Chondrocyte (in vitro differentiated cells): ENCODE data around the gene ADCY6. TPM values are rescaled to one million over a fixed set of nuclear protein-coding genes. Genes with fewer than 3 reads are reported as not detected.

Experiments used
- DNase-seq: peaks from one replicate; pipeline ENCODE4 v3.0.0; 2021; ENCODE audit warnings: mixed read lengths, low spot score
- H3K27ac Mint-ChIP-seq: one replicate; pipeline ENCODE4 v1.8.0; 2021; ENCODE audit warnings: mild to moderate bottlenecking, moderate library complexity, mixed read lengths; ENCODE audit not compliant: unreplicated experiment
- H3K27me3 Mint-ChIP-seq: 2 replicates; pipeline ENCODE4 v1.8.0; 2021; ENCODE audit warnings: low read depth, mixed read lengths
- H3K36me3 Mint-ChIP-seq: 2 replicates; pipeline ENCODE4 v1.8.0; 2021; ENCODE audit warnings: low read depth, mixed read lengths
- H3K4me1 Mint-ChIP-seq: 2 replicates; pipeline ENCODE4 v1.8.0; 2021; ENCODE audit warnings: low read depth, mild to moderate bottlenecking, mixed read lengths
- H3K4me3 Mint-ChIP-seq: one replicate; pipeline ENCODE4 v1.8.0; 2021; ENCODE audit warnings: mild to moderate bottlenecking, moderate library complexity, mixed read lengths; ENCODE audit not compliant: unreplicated experiment
- H3K9me3 Mint-ChIP-seq: 2 replicates; pipeline ENCODE4 v1.8.0; 2021; ENCODE audit warnings: low read depth, mixed read lengths
- total RNA-seq: library from RNA; stranded (reverse); gene quantifications from 3 replicates; pipeline ENCODE4 v1.2.1, GENCODE V29; 2021
- TF ChIP-seq, protein P1 (sequence below): fragments of 200-600 bp; sonication (generic); IDR thresholded peaks from 2 replicates; pipeline ENCODE4 v1.5.0; 2021; ENCODE audit warnings: antibody characterized with exemption, mild to moderate bottlenecking, moderate library complexity

ADCY6 gene
- total RNA-seq, 1 donor from 2014 or later, result 54.9 TPM

DNA sequence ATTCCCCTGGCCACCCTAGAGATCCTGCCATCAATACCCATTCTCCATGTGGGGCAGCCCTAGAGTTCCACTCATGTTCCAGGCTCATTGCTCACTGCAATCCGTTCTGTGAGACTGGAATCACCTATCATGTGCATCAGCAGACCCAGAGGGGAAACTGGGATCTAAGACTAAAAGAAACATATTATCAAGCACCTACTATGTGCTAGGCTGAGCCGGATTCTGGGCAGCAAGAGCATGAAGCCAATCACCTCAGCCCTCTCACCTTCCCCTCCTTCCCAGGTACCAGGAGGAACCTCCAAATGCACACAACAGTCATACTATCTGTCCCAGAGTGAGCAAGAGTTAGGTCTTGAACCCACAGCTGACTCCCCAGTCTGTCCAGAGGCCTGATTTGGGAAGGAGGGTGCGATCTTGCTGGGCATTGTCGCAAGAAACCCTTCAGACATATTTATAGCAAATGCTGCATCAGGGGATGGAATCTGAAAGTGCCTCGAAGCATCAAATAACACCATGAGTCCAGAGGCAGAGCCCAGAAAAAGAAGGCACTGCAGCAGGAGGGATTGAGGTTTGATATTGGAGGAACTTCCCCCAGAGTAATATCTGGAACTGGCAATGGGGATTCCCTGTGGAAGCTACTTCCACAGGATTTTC, 22.7 kb upstream of the ADCY6 start:
- TF ChIP-seq, protein P1, sequence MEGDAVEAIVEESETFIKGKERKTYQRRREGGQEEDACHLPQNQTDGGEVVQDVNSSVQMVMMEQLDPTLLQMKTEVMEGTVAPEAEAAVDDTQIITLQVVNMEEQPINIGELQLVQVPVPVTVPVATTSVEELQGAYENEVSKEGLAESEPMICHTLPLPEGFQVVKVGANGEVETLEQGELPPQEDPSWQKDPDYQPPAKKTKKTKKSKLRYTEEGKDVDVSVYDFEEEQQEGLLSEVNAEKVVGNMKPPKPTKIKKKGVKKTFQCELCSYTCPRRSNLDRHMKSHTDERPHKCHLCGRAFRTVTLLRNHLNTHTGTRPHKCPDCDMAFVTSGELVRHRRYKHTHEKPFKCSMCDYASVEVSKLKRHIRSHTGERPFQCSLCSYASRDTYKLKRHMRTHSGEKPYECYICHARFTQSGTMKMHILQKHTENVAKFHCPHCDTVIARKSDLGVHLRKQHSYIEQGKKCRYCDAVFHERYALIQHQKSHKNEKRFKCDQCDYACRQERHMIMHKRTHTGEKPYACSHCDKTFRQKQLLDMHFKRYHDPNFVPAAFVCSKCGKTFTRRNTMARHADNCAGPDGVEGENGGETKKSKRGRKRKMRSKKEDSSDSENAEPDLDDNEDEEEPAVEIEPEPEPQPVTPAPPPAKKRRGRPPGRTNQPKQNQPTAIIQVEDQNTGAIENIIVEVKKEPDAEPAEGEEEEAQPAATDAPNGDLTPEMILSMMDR, result no peak
- no peak for DNase-seq
- peak overlapping the region; percentile 78 for H3K27ac Mint-ChIP-seq
- no peaks in the 10 kb centered on the region for H3K9me3 Mint-ChIP-seq
- peaks cover 43% of the 10 kb centered on the region for H3K4me1 Mint-ChIP-seq
- no peaks in the 10 kb centered on the region for H3K27me3 Mint-ChIP-seq
- no peaks in the 10 kb centered on the region for H3K36me3 Mint-ChIP-seq
- H3K4me3 Mint-ChIP-seq, result no peak overlapping the region

DNA sequence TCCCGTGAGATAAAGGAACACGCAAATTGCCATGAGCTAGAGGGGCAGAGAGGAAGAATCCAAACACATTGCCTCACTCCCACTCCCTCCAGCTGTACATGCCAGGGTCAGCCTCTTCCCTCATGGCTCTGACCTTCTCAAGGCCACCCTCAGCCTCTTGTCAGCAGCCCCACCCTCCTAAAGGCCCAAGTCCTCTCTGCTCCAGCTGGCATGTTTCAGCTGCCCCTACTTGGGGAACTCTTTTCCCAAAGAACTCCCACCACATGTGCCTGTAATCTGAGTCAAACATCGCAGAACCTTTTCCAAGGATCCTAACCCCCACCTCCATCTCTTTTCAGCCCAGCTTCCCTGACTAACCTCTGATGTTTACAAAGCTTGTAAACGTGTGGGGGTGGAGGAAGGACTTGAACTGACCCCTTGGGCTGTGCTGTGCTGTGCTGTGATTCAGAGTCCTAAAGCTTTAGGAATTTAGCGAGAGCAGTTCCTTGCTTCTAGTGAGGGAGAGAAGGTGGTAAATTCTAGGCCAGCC, 22.1 kb upstream of the ADCY6 start:
- TF ChIP-seq, protein P1, result no peak
- Mint-ChIP-seq H3K4me3 (no peak overlapping the region), H3K27ac (peak overlapping the region; percentile 78), H3K27me3 (no peaks in the 10 kb centered on the region), H3K9me3 (no peaks in the 10 kb centered on the region), H3K4me1 (peaks cover 37% of the 10 kb centered on the region), H3K36me3 (no peaks in the 10 kb centered on the region)
- DNase-seq, result no peak

DNA sequence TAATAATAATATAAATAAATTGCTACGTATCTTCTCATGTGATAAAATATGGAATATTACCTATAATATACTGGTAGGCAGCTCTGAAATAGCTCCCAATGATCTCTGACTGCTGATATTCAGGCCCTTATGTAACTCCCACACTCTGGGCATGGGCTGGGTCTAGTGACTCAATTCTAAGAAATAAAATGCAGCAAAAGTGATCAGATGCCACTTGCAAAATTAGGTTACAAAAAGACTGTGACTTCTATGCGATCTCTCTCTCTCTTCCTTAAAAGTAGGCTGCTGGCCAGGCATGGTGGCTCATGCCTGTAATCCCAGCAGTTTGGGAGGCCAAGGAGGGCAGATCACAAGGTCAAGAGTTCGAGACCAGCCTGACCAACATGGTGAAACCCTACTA, 19.1 kb upstream of the ADCY6 start:
- H3K4me3 Mint-ChIP-seq, result no peak overlapping the region
- TF ChIP-seq, protein P1, result no peak
- no peaks in the 10 kb centered on the region for H3K9me3 Mint-ChIP-seq
- H3K27me3 Mint-ChIP-seq, result no peaks in the 10 kb centered on the region
- no peak overlapping the region for H3K27ac Mint-ChIP-seq
- no peaks in the 10 kb centered on the region for H3K36me3 Mint-ChIP-seq
- no peak for DNase-seq
- peaks cover 29% of the 10 kb centered on the region for H3K4me1 Mint-ChIP-seq

DNA sequence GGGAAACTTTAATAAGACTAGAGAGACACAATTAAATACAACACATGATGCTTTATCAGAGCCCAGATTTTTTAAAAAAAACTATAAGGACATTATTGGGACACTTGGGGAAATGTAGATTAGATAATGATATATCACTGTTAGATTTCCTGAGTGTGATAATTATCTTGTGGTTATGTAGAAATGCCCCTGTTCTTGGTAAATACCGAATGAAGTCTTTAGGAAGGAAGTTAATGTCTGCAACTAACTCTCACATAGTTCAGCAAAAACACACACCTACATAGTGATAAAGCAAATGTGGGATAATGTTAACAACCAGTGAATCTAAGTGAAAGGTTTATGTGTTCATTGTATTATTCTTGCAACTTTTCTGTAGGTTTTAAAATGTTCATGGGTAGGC, 14.8 kb upstream of the ADCY6 start:
- Mint-ChIP-seq H3K4me1 (peaks cover 4% of the 10 kb centered on the region), H3K27me3 (no peaks in the 10 kb centered on the region), H3K9me3 (no peaks in the 10 kb centered on the region), H3K27ac (no peak overlapping the region), H3K36me3 (no peaks in the 10 kb centered on the region), H3K4me3 (no peak overlapping the region)
- TF ChIP-seq, protein P1, result no peak
- no peak for DNase-seq

DNA sequence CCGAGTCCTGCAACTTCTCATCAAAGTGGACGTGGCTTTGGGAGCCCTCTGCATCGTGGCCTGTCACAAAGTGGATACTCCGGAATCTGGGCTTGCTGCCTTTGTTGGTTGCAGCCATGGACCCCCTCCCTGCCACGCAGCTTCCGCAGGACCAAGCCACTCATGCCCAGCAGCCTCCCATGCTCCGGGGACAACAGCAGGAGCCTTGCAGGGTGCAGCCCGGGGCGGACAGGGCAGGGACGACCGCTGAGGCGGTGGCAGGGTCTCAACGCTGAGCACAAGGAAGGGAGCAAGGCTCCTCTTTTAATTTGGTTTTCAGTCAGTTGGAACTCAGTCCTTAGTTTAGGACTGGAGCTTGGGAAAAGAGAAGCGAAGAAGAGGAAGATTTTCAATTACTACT, 12.1 kb upstream of the ADCY6 start:
- Mint-ChIP-seq H3K9me3 (no peaks in the 10 kb centered on the region), H3K36me3 (no peaks in the 10 kb centered on the region), H3K4me3 (no peak overlapping the region), H3K27ac (no peak overlapping the region), H3K27me3 (no peaks in the 10 kb centered on the region), H3K4me1 (peaks cover 5% of the 10 kb centered on the region)
- TF ChIP-seq, protein P1, result no peak
- no peak for DNase-seq
